Subcutaneous adipose tissue (tissue), 4 donors: ENCODE measurements around the gene ZNF296. TPM values are rescaled to one million over a fixed set of nuclear protein-coding genes. Genes with fewer than 3 reads are reported as not detected.

Experiments used
- total RNA-seq, 4 donors: library from RNA; depleted of rRNA; stranded (reverse); fragments of >200 nt; gene quantifications; one replicate each; pipeline ENCODE4 v1.1.0, GENCODE V29; 2016
- TF ChIP-seq, protein P1 (sequence below): fragments of 450-650 bp; IDR thresholded peaks from one replicate; pipeline ENCODE4 v1.5.1; 2016; ENCODE audit warnings: low read depth, mild to moderate bottlenecking, control low read depth, antibody characterized with exemption, moderate library complexity

The ZNF296 gene
- total RNA-seq, 4 donors from 2014 or later, result 0.51 to 0.88 TPM; not detected in 2

DNA sequence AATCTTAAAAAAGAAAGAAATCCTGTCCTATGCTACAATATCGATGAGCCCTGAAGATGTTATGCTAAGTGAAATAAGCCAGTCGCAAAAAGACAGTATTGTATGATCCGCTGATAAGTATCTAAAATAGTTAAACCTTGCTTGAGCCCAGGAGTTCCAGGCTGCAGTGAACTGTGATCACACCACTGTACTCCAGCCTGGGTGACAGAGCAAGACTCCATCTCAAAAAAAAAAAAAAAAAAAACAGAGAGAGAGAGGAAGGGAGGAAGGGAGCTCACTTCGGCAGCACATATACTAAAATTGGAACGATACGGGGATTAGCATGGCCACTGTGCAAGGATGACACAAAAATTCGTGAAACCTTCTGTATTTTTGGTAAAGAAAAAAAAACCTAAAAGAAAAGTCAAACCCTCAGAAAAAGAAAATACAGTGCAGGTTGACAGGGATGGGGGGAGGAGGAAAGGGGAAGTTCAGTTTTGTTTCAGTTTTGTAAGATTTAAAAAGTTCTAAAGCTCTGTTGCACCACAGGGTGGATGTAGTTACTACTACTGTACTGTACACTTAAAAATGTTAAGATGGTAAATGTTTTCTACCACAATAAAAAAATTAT, 29.0 kb downstream of the ZNF296 start:
- TF ChIP-seq, protein P1, sequence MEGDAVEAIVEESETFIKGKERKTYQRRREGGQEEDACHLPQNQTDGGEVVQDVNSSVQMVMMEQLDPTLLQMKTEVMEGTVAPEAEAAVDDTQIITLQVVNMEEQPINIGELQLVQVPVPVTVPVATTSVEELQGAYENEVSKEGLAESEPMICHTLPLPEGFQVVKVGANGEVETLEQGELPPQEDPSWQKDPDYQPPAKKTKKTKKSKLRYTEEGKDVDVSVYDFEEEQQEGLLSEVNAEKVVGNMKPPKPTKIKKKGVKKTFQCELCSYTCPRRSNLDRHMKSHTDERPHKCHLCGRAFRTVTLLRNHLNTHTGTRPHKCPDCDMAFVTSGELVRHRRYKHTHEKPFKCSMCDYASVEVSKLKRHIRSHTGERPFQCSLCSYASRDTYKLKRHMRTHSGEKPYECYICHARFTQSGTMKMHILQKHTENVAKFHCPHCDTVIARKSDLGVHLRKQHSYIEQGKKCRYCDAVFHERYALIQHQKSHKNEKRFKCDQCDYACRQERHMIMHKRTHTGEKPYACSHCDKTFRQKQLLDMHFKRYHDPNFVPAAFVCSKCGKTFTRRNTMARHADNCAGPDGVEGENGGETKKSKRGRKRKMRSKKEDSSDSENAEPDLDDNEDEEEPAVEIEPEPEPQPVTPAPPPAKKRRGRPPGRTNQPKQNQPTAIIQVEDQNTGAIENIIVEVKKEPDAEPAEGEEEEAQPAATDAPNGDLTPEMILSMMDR, result no peak

DNA sequence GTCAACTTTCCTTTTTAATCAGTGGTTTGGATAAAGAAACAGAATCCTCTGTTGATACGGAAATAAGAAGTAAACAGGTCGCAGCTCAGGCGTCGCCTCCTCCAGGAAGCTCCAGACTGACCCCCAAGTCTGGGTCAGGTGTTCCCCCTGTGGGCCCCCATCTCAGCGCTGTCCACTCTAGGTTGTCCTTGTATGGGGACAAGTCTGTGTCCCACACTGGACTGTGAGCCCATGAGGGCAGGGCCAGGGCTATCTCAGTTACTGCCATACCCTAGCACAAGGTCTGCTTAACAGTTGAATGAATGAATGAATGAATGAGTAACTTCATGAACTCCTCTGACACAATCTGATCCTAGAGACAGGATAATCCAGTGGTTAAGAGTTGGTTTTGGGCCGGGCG, 29.9 kb downstream of the ZNF296 start:
- TF ChIP-seq, protein P1, result no peak

DNA sequence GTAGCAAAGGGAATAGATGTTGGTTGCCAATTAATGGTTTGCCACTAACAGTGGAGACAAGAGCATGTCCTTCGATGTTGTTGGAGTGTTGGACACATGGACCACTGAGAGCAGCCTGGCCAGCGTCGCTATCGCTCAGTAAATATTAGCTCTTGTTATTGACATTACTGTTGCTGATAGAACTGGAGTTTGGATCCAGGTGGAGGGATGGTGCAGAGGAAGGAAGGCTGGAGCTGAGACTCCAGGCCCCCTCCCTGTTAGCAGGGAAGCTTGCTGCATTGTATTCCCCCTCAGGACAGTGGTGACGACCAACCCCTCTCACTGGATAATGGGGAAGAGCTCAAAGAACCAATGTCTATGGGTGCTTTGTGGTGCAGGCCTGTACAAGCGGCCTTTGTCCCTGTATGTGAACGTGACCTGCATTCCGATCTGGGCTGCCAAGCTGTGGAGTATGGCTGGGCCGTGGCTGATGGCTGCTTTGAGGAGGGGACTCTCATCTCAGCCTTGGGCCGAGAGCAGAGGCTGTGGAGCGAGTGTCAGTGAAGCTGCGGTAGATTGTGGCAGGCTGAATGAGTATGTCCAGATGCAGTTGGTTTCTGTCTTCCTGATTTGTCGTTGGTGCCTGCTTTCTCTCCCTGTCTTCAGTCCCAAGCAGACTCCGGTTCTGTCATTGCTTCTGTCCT, 30.5 kb downstream of the ZNF296 start:
- TF ChIP-seq, protein P1, result no peak

DNA sequence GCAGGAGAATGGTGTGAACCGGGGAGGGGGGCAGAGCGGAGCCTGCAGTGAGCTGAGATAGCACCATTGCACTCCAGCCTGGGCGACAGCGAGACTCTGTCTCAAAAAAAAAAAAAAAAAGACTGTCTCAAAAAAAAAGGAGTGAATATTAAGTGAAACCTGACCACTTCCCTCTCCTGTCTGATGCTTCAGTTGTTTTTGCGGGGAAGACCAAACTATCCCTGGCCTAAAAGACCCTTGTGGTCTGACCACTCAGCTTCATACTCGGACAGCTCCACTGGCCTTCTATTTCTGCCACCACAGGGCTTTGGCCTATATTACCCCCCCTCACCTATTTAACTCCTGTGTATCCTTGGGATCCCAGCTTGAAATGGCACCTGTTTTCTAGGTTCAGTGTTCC, 35.2 kb downstream of the ZNF296 start:
- TF ChIP-seq, protein P1, result no peak

DNA sequence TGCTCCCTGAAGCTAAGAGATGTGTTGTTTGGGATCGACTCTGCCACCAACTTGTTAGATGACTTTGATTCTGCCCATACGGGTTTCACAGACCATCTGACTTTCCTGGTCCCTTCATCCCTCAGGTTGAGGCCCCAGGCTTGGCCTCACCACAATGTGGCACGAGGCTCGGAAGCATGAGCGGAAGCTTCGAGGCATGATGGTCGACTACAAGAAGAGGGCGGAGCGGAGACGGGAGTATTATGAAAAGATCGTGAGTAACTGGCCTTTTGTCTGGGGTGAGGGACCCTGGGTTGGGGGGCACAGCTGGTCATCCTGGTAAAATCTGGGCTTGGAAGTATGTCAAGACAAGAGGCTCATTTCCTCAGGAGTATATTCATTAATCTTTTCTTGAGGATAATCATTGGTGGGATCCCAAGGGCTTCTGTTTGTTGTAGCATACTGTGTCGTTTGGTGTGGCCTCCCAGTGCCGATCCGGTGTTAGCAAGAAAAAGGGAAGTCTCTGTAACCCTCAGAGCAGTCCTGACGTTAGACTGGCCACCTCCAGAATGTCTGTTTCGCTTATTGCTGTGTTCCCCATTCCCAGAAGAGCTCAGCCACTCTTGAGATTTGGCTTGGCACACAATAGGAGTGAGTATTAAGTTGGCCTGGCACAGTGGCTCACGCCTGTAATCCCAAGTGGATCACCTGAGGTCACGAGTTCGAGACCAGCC, 36.1 kb downstream of the ZNF296 start:
- TF ChIP-seq, protein P1, result no peak

DNA sequence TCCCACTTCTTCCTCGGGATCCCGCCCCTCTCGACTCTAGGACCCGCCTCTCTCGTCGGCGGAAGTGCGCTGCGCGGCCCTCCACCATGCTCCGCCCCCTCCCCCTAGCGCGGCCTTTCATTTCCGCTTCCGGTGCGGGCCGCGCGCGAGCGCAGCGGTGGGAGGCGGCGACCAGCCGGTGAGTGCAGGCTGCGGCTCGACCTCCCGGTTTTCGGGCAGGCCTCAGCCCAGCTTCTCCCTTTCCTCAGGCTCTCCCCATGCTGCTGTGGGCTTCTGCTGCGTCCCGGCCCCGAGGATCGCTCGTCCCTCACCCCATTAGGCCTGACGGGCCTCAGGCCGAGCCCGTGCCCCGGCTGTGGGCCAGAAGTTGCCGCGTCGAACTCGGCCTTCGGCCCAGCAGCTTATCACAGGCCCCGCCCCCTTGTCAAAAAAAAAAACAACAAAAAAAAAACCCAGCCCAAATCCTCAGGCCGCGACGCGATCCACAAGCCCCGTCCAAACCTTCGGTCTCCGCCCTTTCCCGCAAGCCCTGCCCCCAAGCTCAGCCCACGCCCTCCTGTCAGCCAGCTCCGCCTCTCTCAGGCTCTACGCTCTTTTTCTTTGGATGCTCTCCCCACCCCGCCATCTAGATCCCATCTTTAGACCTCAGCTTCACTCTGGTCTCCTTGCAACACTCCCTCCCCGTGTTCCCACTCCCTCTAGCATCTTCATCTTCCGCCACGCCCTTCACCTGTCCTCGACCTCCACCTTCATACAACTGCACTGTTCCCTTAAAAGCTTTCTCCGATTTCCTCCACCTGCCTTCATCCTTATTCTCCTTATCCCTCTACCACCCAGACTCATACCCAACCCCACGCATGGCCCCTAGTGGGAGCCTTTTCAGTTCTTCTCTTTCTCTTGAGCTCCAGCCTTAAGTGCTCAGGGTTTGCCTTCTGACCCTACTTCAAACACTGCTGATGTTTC, 37.1 kb downstream of the ZNF296 start, which contains the start of gene CLASRP:
Gene CLASRP, plus strand, starts transcription at position 115 of the 963 bp plus-strand sequence. CDS start 1,168 bp downstream, outside the sequence.
- TF ChIP-seq, protein P1, result no peak
